GM10266 (cell line): ENCODE data around the gene RFPL1.
A peak's percentile ranks its signal among the peaks of the same experiment; 100 is the strongest.

Experiments
- DNase-seq: peaks from one replicate; pipeline ENCODE4 v3.0.0; 2012; ENCODE audit errors: extremely low spot score
- CTCF ChIP-seq: IDR thresholded peaks from 2 replicates; pipeline ENCODE4 v1.5.1; 2012; ENCODE audit warnings: mild to moderate bottlenecking, low read depth; ENCODE audit not compliant: control insufficient read depth, insufficient read depth; ENCODE audit errors: missing control alignments

Gene RFPL1

GRCh38 chr22:29479417-29480261, 41.3 kb downstream of the RFPL1 start, which contains the start of gene NEFH:
TSS of gene NEFH (plus strand) at chr22:29480218. CDS start at chr22:29480263, 45 bp downstream.
- DNase-seq: no peak
- TF ChIP-seq CTCF: no peak

- no peak for DNase-seq
- no peak for TF ChIP-seq CTCF
These were observed 41.8 kb downstream of the RFPL1 start for GRCh38 chr22:29480262-29480511.

GRCh38 chr22:29480512-29481264, 42.3 kb downstream of the RFPL1 start:
- TF ChIP-seq CTCF: peak; percentile 19
- peak; percentile 91 for DNase-seq

- no peak for TF ChIP-seq CTCF
- no peak for DNase-seq
These were observed 43.0 kb downstream of the RFPL1 start for GRCh38 chr22:29481265-29482000.

- TF ChIP-seq CTCF: no peak
- DNase-seq: no peak
These were observed 43.9 kb downstream of the RFPL1 start for GRCh38 chr22:29482253-29482652.

- DNase-seq: no peak
- no peak for TF ChIP-seq CTCF
These were observed 44.3 kb downstream of the RFPL1 start for GRCh38 chr22:29482726-29483125.
